Activated T-cell treated with anti-CD3 and anti-CD28 coated beads, Interleukin-2, amount 50 U/mL, for 48 hours (primary cell): ENCODE results near the gene PRPF6.

Experiments used
- DNase-seq, 2 experiments: peaks; one replicate each; pipeline ENCODE4 v3.0.0-alpha.2; 2020

The PRPF6 gene

DNA sequence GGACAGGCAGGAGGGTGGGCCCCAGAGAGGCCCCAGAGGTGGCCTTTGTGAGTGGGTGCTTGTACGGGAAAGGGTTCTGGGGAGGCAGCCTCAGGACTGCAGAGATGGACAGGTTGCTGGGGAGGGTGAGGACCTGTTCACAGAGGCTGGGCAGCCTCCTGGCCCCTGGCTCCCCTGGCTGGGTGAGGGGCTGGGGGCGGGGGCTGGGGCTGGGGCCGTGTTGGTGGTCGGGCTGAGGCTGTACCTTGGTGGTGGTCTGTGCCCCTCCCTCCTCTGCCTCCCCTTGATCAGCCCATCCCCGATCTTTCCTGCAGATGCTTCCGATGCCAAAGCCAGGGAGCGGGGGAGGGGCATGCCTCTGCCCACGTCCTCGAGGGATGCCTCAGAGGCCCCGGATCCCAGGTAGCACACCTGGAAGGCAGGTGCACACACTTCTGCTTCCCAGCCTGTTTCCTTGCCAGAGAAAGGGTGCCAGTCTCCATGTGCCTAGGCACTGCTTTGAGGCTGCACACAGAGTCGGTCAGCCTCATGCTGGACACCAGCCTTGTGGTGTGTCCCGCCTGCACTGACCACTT, 86.9 kb downstream of the PRPF6 start:
- no peak for DNase-seq

- DNase-seq, result no peak
Measured at GRCh38 chr20:64068386-64069208, 87.7 kb downstream of the PRPF6 start.

DNA sequence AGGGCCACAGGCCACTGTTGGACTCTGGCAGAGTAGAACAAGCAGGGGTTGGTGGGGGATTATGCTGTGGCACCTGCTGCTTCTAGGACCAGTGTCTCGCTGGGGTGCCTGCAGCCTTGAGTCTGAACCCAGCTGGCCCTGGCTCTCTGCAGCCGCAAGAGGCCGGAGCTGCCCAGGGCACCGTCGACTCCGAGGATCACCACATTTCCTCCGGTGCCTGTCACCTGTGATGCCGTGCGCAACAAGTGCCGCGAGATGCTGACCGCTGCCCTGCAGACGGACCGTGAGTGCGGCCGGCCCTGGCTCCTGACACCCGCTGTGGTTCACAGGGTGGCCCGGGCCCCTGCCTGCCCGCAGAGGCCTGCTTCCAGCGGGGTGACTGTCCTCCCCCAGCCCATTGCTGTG, 88.3 kb downstream of the PRPF6 start:
- no peak for DNase-seq

GRCh38 chr20:64069614-64070243, 88.8 kb downstream of the PRPF6 start:
- DNase-seq, result peak in 1 of 2 experiments; percentile 59

DNA sequence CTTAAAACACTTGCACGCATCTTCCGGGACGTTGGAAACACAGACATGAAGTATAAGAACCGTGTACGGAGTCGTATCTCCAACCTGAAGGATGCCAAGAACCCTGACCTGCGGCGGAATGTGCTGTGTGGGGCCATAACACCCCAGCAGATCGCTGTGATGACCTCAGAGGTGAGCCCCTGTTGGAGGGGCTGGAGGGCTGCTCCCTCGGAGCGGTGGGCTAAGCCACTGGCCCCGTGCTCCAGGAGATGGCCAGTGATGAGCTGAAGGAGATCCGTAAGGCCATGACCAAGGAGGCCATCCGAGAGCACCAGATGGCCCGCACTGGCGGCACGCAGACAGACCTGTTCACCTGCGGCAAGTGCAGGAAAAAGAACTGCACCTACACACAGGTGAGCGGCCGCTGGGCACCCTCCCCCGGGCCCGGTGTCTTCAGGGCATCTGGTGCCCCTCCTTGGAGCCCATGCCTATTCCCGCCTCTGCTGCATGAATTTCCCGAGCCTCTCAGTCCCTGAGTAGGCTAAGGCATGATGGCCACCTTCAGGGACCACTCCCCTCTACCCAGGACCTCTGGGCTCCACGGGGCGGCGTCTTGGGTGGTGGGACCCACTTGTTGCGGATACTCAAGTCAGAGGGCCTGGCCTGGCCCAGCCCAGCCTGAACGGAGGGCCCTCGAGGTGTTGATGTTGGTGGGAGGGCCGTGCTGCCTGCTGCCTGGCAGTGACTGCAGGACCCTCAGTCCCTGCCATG, 89.5 kb downstream of the PRPF6 start:
- no peak for DNase-seq

- DNase-seq, result no peak
Measured at GRCh38 chr20:64071341-64072332, 90.7 kb downstream of the PRPF6 start.

DNA sequence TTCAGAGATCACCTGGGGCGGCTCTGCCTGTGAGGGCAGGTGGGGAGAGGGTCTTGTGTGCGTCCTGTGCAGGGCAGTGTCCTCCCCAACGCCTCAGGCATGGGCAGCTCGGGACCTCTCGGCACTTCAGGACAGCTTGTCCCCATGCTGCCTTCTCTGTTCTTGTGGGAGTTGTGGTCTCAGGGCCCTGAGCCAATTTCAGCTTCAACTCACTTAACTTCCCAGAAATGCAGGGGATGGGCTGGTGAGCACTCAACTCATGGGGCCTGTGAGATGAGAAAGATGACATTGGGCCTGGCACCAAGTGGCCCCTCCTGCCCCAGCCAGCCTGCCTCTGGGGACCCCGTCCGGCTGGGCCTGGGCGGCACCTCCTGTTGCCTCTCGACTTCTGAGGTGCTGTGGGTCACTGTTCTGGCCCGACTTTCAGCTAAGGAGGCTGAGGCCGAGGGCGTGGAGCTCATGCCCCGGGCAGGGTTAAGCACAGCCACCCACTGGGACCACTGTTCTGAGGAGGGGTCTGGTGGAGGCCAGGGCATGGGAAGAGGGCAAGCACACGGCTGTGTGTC, 91.6 kb downstream of the PRPF6 start:
- DNase-seq, result no peak

DNA sequence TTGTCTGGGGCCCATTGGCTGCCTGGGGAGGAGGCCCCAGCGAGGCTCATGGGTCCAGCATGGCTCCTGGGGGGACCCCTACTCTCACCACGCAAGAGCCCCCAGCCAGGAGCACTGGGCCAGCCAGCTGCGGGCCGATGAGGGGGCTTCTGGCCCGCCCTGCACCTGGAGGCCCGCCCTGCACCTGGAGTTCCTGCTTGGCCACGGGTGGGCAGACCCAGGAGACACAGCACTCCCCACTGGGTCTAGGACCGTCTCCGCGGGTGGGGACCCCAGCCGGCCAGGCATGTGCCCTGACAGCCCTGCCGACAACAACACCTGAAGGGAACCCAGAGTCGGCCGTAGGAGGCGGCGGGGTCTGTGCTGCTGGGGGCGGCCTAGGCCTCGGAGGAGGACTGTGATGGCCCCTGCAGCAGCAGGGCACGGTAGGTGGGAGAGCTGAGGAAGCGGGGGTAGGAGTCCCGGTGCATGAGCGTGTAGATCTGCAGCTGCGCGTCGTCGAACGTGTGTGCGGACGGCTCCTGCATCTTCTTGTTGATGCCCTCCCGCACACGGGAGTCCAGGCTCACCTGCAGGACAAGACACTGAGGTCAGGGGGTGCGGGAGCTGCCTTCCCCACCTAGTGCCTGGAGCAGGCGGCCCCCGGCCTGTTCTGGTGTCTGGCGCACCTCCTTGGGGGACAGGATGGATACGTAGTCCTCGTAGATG, 92.7 kb downstream of the PRPF6 start:
- DNase-seq, result no peak

DNA sequence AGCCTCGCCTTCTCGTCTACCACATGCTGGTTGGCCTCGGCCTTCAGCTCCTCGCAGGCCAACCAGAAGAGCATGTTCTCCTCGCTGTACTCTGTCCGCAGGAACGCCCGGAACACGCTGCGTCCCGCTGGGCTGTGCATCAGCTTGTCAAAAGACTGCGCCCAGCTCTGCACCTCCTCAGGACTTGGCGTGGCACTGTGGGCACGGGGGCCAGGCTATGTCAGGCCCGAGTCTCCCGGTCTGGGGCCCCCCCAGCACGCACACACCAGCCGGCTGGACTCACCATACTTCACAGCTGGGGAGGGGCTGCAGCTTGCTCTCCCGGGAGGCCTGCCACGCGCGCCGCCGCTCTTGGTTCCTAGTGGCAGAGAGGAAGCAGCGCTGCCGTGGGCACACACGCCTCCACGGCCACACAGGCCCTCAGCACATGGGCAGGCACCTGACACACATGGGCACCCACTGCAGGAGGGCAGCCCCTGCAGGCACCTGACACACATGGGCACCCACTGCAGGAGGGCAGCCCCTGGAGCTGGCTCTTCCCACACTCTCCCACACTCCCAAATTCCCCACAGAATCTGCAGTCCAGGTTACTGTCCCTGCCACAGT, 93.4 kb downstream of the PRPF6 start:
- DNase-seq, result no peak

GRCh38 chr20:64074963-64075362, 94.0 kb downstream of the PRPF6 start:
- DNase-seq, result no peak

- no peak for DNase-seq
Measured at GRCh38 chr20:64075556-64075955, 94.6 kb downstream of the PRPF6 start.

DNA sequence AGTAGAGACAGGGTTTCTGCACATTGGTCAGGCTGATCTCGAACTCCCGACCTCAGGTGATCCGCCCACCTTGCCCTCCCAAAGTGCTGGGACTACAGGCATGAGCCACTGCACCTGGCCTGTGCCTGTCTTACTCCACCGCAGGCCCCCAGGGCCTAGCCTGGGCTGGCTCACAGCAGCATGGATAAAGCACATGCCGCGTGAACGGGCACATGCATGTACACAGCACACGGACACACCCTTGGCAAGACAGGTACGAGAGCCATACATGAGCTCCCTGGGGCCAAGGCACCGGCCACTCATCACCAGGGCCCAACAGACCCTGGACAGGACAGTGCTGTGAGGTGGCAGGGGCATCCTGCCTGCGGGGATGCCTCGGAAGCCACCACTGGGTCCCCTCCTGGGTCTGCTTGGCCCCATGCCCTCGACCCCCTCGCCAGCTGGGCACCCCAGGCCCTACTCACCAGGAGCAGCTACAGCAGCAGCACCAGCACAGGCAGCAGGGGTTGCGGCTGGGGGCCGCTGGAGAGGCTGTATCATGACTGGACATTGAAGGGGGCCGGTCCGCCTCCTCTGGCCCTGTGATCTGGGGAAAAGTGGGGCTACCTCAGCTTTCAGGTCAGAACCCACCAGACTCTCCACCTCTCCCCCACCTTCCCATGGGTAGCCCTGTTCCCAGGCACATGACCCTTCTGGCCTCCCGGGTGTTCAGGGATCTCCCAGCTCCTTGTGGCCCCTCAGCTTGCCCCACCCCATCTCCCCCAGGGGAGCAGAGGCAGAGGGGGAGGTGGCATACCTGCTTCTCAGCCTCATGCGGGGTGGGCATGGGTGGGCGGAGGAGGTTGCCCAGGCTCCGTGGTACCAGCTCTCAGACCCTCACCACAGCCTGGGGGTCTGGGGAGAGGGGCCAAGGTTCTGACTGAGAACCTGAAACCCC, 95.4 kb downstream of the PRPF6 start:
- no peak for DNase-seq

DNA sequence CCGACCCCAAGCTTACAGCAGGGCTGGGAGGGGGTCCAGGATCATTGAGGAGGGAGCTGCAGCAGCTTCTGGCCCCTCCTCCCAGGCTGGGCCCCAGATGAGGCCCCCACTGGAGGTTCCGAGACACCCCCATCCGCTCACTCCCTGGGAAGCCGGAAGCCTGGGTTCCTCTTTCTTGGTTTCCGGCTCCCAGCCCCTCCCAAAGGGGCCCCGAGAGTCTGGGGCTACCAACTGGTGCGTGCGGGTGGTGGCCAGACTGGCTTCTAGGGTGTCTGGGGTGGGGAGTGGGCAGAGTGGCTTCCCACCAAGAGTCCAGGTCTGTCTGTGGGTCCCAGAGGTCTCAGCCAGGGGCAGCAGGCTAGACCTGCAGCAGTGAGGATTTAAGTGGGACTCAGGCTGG, 96.2 kb downstream of the PRPF6 start:
- peak; percentile 59 to 67 for DNase-seq

GRCh38 chr20:64077541-64077875, 96.6 kb downstream of the PRPF6 start:
- DNase-seq, result no peak

DNA sequence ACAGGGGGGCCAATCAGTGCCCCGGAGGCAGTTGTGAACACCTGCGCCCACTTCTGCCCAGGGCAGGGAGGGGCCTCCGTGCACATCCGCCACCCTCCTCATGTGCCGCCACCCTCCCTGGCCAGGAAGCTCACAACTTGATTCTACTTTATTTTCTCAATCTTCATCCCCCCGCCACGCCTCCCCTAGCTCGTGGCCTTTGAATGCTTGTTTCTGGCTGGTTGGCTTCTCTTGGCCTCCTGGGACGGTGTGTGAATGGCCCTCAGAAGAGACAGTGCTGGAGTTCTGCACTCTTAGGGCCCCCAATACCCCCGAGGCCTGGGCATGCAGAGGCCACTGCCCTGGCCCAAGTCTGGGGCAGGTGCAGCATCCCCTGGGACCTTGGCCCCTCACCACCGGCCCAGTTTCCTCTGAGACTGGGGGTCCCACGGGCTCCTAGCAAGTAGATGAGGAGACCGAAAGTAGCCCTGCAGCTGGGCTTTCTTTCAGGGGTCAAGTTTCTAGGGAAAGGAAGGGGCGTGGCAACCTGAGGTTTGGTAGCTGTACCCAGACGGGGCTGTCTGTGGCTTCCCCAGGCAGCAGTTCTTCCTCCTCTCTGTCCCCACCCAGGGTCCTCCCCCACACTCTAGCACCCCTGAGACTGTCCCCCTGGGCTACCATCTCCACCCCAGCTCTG, 97.1 kb downstream of the PRPF6 start:
- peak; percentile 57 to 64 for DNase-seq

GRCh38 chr20:64078934-64079272, 98.0 kb downstream of the PRPF6 start:
- no peak for DNase-seq

DNA sequence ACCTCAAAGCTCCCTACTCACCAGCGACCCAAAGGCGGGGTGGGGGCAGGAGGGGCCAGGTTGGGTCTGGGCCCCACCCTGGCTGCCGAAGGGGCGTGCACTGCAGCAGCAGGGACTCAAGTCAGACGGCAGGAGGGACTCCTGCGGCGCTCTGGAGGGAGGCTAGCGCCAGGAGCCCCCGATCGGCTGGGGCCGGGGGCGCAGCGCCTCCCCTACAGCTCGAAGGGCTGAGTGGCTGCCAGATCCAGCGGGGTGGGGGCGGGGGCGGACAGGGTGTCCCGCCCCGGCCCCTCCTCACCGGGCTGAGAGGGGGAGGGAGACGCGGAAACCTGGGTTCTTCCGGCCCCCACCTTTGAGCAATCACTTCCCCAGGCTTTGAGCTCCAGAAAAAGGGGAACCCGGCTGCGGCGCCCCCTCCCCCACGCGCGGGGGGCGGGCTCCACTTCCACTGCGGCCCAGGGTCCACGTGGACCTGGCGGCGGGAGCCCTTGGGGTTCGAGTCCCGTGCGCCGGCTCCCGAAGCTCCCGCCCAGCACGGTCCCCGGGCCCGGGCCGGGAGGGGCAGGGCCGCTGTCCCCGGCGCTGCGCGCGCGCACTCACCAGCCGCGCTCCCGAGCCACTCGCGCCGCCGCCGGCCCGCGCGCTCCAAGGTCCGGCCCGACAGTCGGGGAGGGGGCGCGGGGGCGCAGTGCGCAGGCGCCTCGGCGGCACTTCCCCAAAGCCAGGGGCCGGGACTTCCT, 98.5 kb downstream of the PRPF6 start, which contains the start of gene RGS19:
Gene RGS19 (minus strand): TSS at position 246 of the 740 bp plus-strand sequence. CDS start 2,632 bp downstream, outside the sequence.
- peak; percentile 72 to 82 for DNase-seq
